Measurements from ENCODE around the gene GRAP. TPM values are rescaled to one million over a fixed set of nuclear protein-coding genes. Genes with fewer than 3 reads are reported as not detected.

Gene GRAP
- total RNA-seq, 1 experiment from 2014 or later: 0.55 TPM

GRCh38 chr17:19005137-19005773 is 41.5 kb downstream of the GRAP start:
- H4K8ac ChIP-seq (replicated peaks; ENCODE audit: insufficient read length, low read depth, low read length): no peak overlapping the region
- H2AK5ac ChIP-seq (ENCODE audit: insufficient read length, low read length): no peak overlapping the region
- H3K79me1 ChIP-seq (ENCODE audit: insufficient read depth, low read depth, low read length, poor library complexity, severe bottlenecking): peaks cover 9% of the 10 kb centered on the region
- H3K14ac ChIP-seq (ENCODE audit: insufficient read depth, low read length): 0 out of 2 replicates have a peak overlapping the region, but pooled peaks have one; percentile 54
- no peak overlapping the region for H4K91ac ChIP-seq (ENCODE audit: insufficient read length, low read depth, low read length)
- no peaks in the 10 kb centered on the region for H4K20me1 ChIP-seq (ENCODE audit: control insufficient read depth, insufficient read depth, insufficient read length)
- no peak overlapping the region for H2BK120ac ChIP-seq (ENCODE audit: low read depth, low read length, poor library complexity, severe bottlenecking)
- no peak overlapping the region for H2BK5ac ChIP-seq (ENCODE audit: insufficient read length, low read length)
- no peak overlapping the region for H3K27ac ChIP-seq (ENCODE audit: insufficient read length, low read depth, low read length)
- Mint-ChIP-seq H3K9me3 (peaks cover 3 to 8% of the 10 kb centered on the region in 2 experiments; a peak in 4 of 5 replicates), H3K36me3 (ENCODE audit: insufficient read depth in 1 of 3, low read depth in 3 of 3) (peaks cover 0 to 27% (median 21%) of the 10 kb centered on the region in 3 experiments; a peak in 6 of 7 replicates), H3K27me3 (ENCODE audit: low read depth) (peaks cover 5% of the 10 kb centered on the region; the same call in 1 of the 2 replicates), H3K4me3 (peak overlapping the region; percentile 70 to 79), H3K4me1 (peaks cover 16 to 29% of the 10 kb centered on the region in 2 experiments), H3K27ac (peak overlapping the region in 1 of 3 experiments; percentile 23; a peak in 1 of 7 replicates)
- WGBS (ENCODE audit: extremely low coverage, insufficient read length, low lambda C conversion rate): no CpG with 5 or more reads among the region's 13 CpGs
- H2BK12ac ChIP-seq (ENCODE audit: insufficient read length, low read depth, low read length): no peak overlapping the region
- H3K23me2 ChIP-seq (ENCODE audit: insufficient read length, low read depth, low read length, poor library complexity, severe bottlenecking): peaks cover 12% of the 10 kb centered on the region
- H2BK15ac ChIP-seq (ENCODE audit: low read depth, low read length): no peak overlapping the region
- H3K18ac ChIP-seq (ENCODE audit: insufficient read length, low read depth, low read length): peak overlapping the region; percentile 43
- no peak for TF ChIP-seq CTCF (conservative IDR thresholded peaks at IDR 0.05)
- no peak overlapping the region for H3K56ac ChIP-seq (ENCODE audit: insufficient read length, low read depth, low read length)
- no peaks in the 10 kb centered on the region; the same call in 1 of the 2 replicates for H3K4me1 ChIP-seq (ENCODE audit: insufficient read depth, low read length)
- peak overlapping the region; percentile 77 for H3K4me2 ChIP-seq (ENCODE audit: insufficient read depth, insufficient read length, low read length)
- no peak overlapping the region for H3K23ac ChIP-seq (ENCODE audit: insufficient read length, low read depth, low read length)
- no peak overlapping the region for H3K4ac ChIP-seq (ENCODE audit: low read depth, low read length)
- no peak overlapping the region for H2AFZ ChIP-seq (ENCODE audit: low read length)
- H3K9ac ChIP-seq (ENCODE audit: extremely low read depth, insufficient read length, low read length): peak overlapping the region; percentile 55
- DNase-seq: no peak
- no peaks in the 10 kb centered on the region for H3K27me3 ChIP-seq (ENCODE audit: insufficient read depth, low read length)
- H3T11ph ChIP-seq (ENCODE audit: low read length): no peak overlapping the region
- no peak overlapping the region for H2BK20ac ChIP-seq (ENCODE audit: low read depth, low read length, poor library complexity, severe bottlenecking)
- H3K9me3 ChIP-seq (ENCODE audit: control insufficient read depth, low read depth, low read length): no peaks in the 10 kb centered on the region
- H3K79me2 ChIP-seq (ENCODE audit: insufficient read depth, low read length): peaks cover 4% of the 10 kb centered on the region; the same call in 1 of the 2 replicates
- no peak overlapping the region for H4K5ac ChIP-seq (ENCODE audit: insufficient read length, low read depth, low read length)

Measured in H9 (cell line).